HG02623 (cell line): Measurements from ENCODE around the gene IFI16.
"Not testable (repeated sequence)": the region's sequence is repeated elsewhere in the genome, so short reads cannot be mapped to it uniquely, and the experiment has no call there.

Experiments
- ATAC-seq: cut with Tn5 transposase; IDR thresholded peaks from one replicate; pipeline ENCODE4 v1.9.1; 2021; ENCODE audit warnings: moderate library complexity; ENCODE audit not compliant: unreplicated experiment

Gene IFI16

GRCh38 chr1:159091180-159091560 is 81.5 kb downstream of the IFI16 start:
- no peak for ATAC-seq

DNA sequence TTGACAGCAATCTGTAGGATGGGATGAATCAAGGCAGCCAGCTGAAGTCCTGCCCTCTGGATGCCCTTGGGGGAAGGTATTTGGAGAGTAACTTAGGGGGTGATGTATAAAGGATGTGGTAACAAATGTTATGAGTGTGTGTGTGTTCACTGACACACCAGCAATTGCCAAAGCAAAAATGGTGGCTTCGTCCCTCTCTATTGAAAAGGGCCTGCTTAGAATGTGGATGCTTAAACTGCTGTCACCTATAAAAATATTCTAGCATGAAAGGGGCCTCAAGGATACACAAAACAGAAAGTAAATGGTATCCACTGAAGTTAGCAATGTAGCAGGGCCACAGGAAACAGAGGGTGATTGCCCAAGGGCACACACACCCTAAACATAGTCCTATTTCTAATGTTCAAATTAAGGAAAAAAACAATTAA is 81.9 kb downstream of the IFI16 start:
- no peak for ATAC-seq

DNA sequence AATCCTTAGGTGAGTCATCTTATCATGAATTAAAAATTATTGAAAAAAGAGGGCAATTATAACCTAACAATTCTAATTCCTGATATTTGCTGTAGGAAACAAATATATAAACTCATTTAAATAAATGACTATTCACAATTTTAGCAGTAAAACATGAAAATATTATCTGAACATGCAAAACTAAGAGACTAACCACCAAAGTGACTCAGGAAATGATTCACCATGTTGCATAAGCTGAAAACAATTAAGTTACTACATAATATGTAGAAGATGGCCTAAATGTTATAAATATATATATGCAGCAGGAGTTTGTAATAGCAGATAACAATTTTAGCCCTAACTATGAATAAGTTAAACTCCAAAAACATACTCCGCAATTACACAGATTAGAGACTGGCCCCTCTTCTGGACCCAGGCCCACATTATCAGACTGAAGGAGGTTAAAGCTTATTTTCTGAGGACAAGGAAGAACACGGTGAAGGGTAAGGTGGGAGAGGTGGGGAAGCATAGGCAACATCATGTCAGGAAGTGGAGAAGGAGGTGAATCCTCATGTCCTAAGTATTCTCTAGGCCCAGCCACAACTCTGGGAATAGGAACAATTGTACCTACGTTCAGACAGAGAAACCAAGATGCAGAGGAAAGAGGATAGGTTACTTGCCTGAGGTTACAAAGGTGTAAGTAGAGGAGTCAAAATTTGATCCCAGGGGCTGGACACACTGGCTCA is 82.5 kb downstream of the IFI16 start:
- no peak for ATAC-seq

- ATAC-seq: no peak
These were observed 88.9 kb downstream of the IFI16 start for GRCh38 chr1:159098596-159098995.

DNA sequence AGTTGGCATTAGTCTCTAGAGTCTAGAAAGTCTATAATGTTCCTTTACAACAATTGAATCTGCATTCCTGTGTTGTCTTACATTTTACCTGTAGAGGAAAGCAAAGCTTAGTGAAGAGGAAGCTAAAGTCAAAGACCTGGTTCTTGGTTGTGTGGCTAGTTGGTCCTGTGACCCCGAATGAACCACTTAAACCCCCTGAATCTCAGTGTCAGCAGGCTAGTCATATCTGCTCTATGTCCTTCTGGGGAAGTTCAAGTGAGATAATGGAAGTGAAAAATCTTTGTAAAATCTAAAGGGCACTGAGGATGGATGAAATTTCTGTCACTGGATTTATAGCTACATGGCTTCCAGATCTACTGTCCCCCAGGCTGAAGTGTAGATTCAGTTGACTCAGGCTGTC is 90.9 kb downstream of the IFI16 start:
- no peak for ATAC-seq

DNA sequence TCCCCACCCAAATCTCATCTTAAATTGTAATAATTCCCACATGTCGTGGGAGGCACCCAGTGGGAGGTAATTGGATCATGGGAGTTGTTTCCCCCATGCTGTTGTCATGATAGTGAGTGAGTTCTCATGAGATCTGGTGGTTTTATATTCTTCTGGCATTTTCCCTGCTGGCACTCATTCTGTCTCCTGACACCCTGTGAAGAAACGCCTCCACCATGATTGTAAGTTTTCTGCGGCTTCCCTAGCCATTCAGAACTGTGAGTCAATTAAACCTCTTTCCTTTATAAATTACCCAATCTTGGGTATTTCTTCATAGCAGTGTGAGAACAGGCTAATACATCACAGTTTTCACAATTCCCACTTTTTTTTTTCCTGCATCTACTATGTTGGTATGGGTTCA is 93.3 kb downstream of the IFI16 start:
- not testable (repeated sequence) for ATAC-seq
